Neuron (in vitro differentiated cells): ENCODE measurements around the gene LMLN.
A peak's percentile ranks its signal among the peaks of the same experiment; 100 is the strongest.
"Not testable (repeated sequence)": the region's sequence is repeated elsewhere in the genome, so short reads cannot be mapped to it uniquely, and the experiment has no call there.

Experiments used
- H2AFZ ChIP-seq: one replicate; pipeline ENCODE4 v1.6.1; 2013; ENCODE audit warnings: low read depth, mild to moderate bottlenecking, inconsistent platforms, low read length, moderate library complexity
- H3K27me3 ChIP-seq: one replicate; pipeline ENCODE4 v1.6.1; 2013; ENCODE audit warnings: low read length; ENCODE audit not compliant: insufficient read depth
- H3K36me3 ChIP-seq: one replicate; pipeline ENCODE4 v1.6.1; 2013; ENCODE audit warnings: low read length; ENCODE audit not compliant: insufficient read depth
- H3K4me1 ChIP-seq: one replicate; pipeline ENCODE4 v1.6.1; 2013; ENCODE audit warnings: low read length; ENCODE audit not compliant: insufficient read depth
- H3K4me3 ChIP-seq: 2 replicates; pipeline ENCODE4 v1.5.1; 2013; ENCODE audit warnings: mild to moderate bottlenecking, low read length, moderate library complexity
- H3K9me3 ChIP-seq: one replicate; pipeline ENCODE4 v1.6.1; 2013; ENCODE audit warnings: low read length

The LMLN gene

DNA sequence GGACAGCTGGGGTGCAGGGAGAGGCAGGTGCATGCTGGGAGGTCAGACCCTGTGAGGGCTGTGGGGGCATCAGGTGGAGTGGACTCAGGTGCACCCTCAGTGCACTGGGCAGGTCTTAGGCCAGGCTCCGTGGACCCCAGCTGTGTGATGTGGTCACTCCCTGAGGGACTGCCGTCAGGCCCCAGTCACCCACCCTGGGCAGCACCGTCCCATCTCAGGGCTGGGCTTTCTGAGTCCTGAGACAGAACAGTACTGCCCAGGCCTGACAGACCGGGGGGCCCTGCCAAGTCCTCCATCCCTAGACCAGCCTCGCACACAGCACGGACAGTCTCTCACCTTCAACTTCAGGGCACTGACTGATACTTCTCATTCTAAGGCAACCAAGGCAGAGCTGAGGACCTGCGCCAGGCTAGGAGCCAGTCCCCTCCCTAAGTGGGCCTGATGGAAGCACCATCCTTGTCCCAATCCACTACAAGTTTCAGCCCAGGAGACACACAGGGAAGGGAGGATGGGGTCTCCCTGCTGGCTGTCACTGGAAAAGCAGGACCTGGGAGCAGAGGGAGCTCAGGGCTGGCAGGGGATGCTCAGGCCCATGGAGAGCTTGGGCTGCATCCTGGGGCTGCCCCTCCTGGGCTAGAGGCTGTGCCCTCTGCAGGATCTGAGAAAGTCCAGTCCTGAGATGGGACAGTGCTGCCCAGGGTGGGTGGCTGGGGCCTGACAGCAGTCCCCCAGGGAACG, 86.3 kb downstream of the LMLN start:
- Histone ChIP-seq H2AFZ (no peak overlapping the region), H3K27me3 (no peaks in the 10 kb centered on the region), H3K36me3 (no peaks in the 10 kb centered on the region), H3K4me3 (no peak overlapping the region), H3K4me1 (no peaks in the 10 kb centered on the region), H3K9me3 (peaks cover 3% of the 10 kb centered on the region)

DNA sequence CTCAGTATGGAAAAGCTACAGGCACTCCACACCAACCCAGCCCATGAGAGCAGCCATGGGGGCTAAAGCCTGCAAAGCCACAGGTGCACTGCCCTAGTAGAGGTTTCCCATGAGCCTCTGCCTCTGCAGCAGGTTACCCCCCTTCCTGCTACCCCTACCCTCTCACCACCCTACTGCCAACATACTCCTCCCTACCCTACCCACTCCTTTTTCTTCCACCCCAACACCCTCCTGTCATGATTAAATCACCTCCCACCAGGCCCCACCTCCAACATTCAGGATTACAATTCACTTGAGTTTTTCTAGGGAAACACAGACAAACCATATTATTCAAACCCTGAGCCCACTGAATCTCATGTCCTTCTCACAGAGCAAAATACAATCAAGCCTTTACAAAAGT, 88.4 kb downstream of the LMLN start:
- H3K36me3 ChIP-seq: no peaks in the 10 kb centered on the region
- H3K4me3 ChIP-seq: no peak overlapping the region
- no peaks in the 10 kb centered on the region for H3K27me3 ChIP-seq
- no peaks in the 10 kb centered on the region for H3K4me1 ChIP-seq
- H3K9me3 ChIP-seq: peaks cover 4% of the 10 kb centered on the region
- no peak overlapping the region for H2AFZ ChIP-seq

DNA sequence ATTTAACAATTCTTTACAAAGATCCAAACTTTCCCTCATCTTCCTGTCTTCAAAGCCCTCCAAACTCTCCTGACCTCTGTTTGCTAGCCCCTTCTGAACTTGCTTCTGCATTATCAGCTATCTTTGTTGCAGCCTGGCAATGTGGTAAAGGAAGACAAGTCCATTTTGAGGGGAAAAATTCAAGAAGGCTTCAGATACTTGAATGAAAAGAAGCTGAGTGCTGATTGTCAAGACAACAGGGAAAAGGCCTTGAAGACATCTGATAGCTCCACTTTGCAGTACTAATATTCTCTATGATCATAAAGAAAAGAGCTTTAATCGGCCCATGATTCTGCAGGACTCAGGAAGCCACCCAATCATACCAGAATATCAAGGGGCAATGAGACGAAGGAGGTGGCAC, 91.8 kb downstream of the LMLN start:
- Histone ChIP-seq H3K4me3 (no peak overlapping the region), H3K4me1 (no peaks in the 10 kb centered on the region), H3K36me3 (no peaks in the 10 kb centered on the region), H3K27me3 (no peaks in the 10 kb centered on the region), H3K9me3 (peaks cover 4% of the 10 kb centered on the region), H2AFZ (no peak overlapping the region)

DNA sequence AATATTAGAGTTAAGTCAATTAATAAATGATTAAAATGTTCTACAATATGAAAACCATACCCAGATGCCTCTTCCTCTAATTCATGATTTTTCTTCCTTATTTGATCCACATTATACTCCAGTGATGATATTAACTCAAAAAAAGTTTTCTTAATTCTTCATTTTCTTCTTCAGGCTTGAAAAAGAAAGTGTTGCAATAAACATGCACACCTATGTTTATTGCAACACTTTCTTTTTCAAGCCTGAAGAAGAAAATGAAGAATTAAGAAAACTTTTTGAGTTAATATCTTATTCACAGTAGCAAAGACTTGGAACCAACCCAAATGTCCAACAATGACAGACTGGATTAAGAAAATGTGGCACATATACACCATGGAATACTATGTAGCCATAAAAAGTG, 93.4 kb downstream of the LMLN start:
- not testable (repeated sequence) for H3K4me3 ChIP-seq, H3K9me3 ChIP-seq, H3K4me1 ChIP-seq, H3K27me3 ChIP-seq, H3K36me3 ChIP-seq, H2AFZ ChIP-seq

DNA sequence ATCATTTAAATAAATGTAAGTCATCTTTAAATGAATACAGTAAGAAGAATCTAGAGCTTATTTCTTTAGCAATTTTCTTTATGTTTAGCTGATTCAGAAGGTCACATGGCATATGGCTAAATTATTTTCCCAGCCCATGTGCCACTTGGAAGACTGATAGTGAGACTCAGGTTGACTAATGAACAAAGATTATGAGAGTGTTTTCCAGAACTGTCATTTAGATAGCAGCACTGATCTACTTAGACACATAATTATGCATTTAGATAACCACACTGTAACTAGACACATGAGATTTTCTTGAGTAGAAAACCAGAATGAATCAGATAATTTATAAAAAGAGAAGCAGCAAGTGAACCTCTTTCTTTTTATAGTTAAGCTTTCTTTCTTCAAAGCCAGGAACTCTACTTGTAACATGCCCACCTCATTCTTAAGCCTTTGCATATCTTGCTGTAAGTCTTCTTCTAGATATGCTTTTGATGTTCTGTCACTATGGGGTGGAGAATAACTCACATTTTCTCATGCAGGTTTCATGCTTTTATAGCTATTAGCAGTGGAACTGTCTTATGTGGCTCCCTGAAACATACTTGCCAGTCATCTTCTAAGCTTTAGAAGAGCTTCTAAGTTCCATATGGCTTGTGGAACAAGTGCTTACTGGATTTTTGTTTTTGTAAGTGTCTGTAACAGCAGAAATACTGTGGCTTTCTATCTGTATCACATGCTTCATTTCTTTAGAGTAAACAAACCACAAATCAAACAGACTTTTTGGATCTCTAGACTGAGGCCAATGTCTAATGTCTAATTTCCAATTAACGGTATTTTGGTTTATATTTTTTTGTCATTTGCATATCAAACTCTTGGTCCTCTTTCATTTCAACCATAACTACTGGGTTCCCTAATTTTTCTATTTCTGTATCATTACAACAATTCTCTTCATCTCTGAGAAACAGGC, 101.4 kb downstream of the LMLN start:
- no peaks in the 10 kb centered on the region for H3K36me3 ChIP-seq
- H2AFZ ChIP-seq: no peak overlapping the region
- no peaks in the 10 kb centered on the region for H3K4me1 ChIP-seq
- no peak overlapping the region for H3K4me3 ChIP-seq
- no peaks in the 10 kb centered on the region for H3K9me3 ChIP-seq
- H3K27me3 ChIP-seq: no peaks in the 10 kb centered on the region

DNA sequence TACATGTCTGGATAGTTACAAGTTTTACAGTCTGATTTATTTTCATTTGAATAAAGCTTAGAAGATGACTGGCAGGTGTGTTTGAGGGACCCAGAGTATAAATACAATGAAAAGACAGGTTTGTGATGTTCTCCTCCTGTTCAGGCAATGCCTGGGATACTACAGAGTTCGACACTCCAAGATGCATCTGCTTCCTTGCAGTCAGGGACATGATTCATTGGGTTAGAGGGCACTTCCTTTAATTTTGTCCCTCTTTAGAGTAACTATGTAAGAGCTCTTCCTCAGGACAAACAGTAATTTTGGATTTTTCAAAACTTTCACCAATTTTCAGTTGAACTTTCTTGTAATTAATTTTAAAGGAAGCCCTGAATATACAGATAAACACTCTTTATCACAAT, 102.0 kb downstream of the LMLN start:
- H2AFZ ChIP-seq: no peak overlapping the region
- H3K9me3 ChIP-seq: no peaks in the 10 kb centered on the region
- no peaks in the 10 kb centered on the region for H3K4me1 ChIP-seq
- H3K36me3 ChIP-seq: no peaks in the 10 kb centered on the region
- H3K4me3 ChIP-seq: no peak overlapping the region
- no peaks in the 10 kb centered on the region for H3K27me3 ChIP-seq

DNA sequence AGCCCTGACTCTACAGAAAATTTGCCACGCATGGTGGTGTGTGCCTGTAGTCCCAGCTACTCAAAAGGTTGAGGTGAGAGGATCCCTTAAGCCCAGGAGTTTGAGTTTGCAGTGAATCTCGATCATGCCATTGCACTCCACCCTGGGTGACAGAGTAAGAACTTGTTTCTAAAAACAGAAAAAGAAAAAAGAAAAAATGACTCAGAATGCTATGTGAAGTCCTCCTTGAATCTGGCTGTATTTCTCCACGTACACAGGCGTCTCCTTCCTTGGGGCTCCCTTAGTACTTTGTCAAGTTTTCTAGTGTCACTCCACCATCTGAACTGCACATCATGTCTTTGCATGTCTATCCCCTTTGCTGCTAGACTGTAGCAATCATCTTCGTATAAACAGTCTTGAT, 104.4 kb downstream of the LMLN start:
- Histone ChIP-seq H3K4me1 (no peaks in the 10 kb centered on the region), H3K4me3 (no peak overlapping the region), H3K36me3 (no peaks in the 10 kb centered on the region), H2AFZ (no peak overlapping the region), H3K27me3 (no peaks in the 10 kb centered on the region), H3K9me3 (no peaks in the 10 kb centered on the region)

DNA sequence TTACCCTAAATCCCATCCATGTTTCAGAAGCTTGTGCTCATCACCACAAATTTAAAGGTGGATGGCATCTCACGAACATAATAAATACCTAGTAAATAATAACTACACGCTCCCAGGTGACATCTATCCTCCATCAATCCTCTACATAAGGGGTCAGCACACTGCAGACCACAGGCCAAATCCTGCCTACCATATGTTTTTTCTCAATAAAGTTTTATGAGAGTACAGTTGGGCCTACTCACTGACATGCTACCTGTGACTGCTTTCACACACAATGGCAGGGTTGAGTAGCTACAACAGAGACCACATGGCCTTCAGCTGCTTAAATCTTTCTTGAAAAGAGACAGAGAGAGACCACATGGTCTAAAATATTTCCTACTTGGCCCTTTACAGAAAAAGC, 105.9 kb downstream of the LMLN start:
- no peaks in the 10 kb centered on the region for H3K4me1 ChIP-seq

DNA sequence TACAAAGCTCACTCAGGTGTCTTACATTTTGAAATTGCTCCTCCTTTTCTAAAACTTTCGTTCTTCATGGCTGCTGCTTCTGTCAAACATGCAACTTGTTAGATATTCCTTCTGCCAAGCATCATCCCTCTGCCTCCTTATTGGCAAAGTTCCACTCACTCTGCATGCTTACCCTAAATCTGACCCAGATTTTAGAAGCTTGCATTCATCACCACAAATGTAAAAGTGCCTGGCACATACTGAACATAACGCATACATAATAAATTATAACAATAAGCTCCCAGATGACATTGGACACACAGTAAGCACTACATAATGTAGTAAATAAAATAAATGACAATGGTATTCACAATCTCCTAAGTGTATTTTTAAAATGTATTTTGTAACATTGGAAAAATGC, 107.4 kb downstream of the LMLN start:
- H3K9me3 ChIP-seq: no peaks in the 10 kb centered on the region
- no peaks in the 10 kb centered on the region for H3K36me3 ChIP-seq
- peaks cover 10% of the 10 kb centered on the region for H3K4me1 ChIP-seq
- no peak overlapping the region for H2AFZ ChIP-seq
- no peaks in the 10 kb centered on the region for H3K27me3 ChIP-seq
- no peak overlapping the region for H3K4me3 ChIP-seq

More for the DNA sequence above, 105.9 kb downstream of the LMLN start:
- Histone ChIP-seq H3K27me3 (no peaks in the 10 kb centered on the region), H3K9me3 (no peaks in the 10 kb centered on the region), H3K4me3 (no peak overlapping the region), H2AFZ (no peak overlapping the region), H3K36me3 (no peaks in the 10 kb centered on the region)

DNA sequence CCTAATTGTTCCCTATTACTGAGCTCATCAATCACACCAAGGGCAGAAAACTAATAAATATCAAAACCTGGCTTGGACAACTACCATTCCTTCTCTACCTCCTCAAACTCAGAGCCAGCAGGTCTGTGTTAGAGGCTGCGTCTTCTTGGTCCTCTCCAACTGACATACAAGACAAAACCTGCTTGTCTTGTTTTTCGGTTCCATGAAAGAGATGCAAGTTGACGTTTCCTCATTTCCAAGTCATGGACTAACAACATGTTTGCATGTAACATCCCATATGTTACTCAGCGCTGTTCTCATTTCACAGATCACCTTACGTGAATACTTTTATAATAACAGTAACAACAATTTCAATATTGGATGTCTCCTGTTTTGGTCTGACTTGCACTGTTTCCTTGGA, 110.9 kb downstream of the LMLN start:
- H3K4me1 ChIP-seq: peaks cover 13% of the 10 kb centered on the region
- H3K4me3 ChIP-seq: no peak overlapping the region
- no peaks in the 10 kb centered on the region for H3K36me3 ChIP-seq
- no peaks in the 10 kb centered on the region for H3K9me3 ChIP-seq
- no peaks in the 10 kb centered on the region for H3K27me3 ChIP-seq
- no peak overlapping the region for H2AFZ ChIP-seq

DNA sequence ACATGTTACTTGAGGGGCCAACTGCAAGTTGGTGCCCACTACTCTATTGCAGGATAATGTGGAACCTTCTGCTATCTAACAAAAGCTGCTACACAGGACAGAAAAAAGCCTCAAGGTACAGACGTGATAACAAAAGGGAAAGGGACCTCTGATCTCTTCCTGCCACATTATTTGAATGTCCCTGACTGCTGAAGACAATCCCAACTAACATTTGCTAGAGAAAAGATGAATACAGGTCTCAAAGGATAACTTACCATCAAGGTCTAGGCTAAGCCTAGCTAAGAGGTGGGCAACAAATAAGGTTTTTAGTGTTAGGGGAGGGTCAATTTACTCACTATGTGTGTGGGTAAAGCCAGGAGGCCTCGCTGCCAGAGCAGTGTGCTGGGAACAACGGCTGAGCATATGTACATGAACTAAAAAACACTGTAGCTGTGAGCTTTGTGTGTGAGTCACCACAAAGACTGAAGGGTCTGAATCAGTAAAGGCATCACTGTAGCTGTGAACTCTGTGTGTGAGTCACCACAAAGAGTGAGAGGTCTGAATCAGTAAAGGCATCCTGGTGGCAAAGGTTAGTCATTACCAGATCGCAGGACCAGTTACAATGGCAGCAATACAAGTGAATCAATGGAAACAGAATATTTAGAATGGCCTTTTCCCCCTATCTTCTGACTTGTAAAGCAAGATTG, 111.7 kb downstream of the LMLN start:
- no peaks in the 10 kb centered on the region for H3K9me3 ChIP-seq
- no peaks in the 10 kb centered on the region for H3K27me3 ChIP-seq
- no peak overlapping the region for H3K4me3 ChIP-seq
- H2AFZ ChIP-seq: peak overlapping the region; percentile 11
- H3K4me1 ChIP-seq: peaks cover 13% of the 10 kb centered on the region
- H3K36me3 ChIP-seq: no peaks in the 10 kb centered on the region

DNA sequence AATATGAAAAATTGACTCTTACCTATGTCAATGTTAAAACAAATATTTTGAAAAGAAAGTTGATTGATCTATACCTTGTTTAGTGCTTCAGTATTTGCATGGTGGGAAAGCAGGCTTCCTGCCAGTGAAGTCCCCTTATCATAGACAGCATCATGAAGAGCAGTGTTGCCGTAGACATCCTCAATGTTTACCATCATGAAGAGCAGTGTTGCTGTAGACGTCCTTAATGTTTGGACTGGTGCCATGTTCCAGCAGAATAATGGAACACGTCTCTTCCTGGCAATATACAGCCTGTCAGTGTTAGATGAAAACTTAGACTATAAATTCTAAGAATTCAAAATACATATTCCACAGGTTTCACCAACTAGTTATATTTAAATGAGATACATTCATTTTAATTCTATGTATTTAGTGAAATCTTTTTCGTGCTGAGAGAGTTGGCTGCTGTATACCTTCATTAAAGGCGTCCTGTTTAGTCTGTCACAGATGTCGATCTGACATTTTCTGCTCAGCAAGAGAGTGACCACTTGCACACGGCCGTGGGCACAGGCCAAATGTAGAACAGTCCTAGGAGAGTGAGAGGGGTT, 116.8 kb downstream of the LMLN start:
- Histone ChIP-seq H3K4me1 (peaks cover 15% of the 10 kb centered on the region), H3K4me3 (no peak overlapping the region), H3K36me3 (no peaks in the 10 kb centered on the region), H3K27me3 (peaks cover 3% of the 10 kb centered on the region), H3K9me3 (no peaks in the 10 kb centered on the region), H2AFZ (no peak overlapping the region)
